Activated naive CD8-positive, alpha-beta T cell treated with anti-CD3 and anti-CD28 coated beads for 36 hours (primary cell): ENCODE measurements around the gene PPP1R1C. TPM values are rescaled to one million over a fixed set of nuclear protein-coding genes. Genes with fewer than 3 reads are reported as not detected.
"Not testable (repeated sequence)": the region's sequence is repeated elsewhere in the genome, so short reads cannot be mapped to it uniquely, and the experiment has no call there.

ENCODE experiments used
- DNase-seq: peaks from one replicate; pipeline ENCODE4 v3.0.0; 2021
- H3K27ac Mint-ChIP-seq: one replicate; pipeline ENCODE4 v1.8.0; 2022; ENCODE audit warnings: mild to moderate bottlenecking, moderate library complexity, mixed read lengths
- H3K27me3 Mint-ChIP-seq: one replicate; pipeline ENCODE4 v1.8.0; 2022; ENCODE audit warnings: mild to moderate bottlenecking, mixed read lengths
- H3K36me3 Mint-ChIP-seq: one replicate; pipeline ENCODE4 v1.8.0; 2021; ENCODE audit warnings: mild to moderate bottlenecking, mixed read lengths
- H3K4me1 Mint-ChIP-seq: one replicate; pipeline ENCODE4 v1.8.0; 2021; ENCODE audit warnings: mixed read lengths
- H3K4me3 Mint-ChIP-seq: one replicate; pipeline ENCODE4 v1.8.0; 2022; ENCODE audit warnings: mild to moderate bottlenecking, moderate library complexity, mixed read lengths
- H3K9me3 Mint-ChIP-seq: one replicate; pipeline ENCODE4 v1.8.0; 2022; ENCODE audit warnings: mixed read lengths
- total RNA-seq, 2 experiments: library from RNA; stranded (reverse); gene quantifications; one replicate each; pipeline ENCODE4 v1.2.3, GENCODE V29; 2021

Gene PPP1R1C, protein sequence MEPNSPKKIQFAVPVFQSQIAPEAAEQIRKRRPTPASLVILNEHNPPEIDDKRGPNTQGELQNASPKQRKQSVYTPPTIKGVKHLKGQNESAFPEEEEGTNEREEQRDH
- not detected for total RNA-seq

DNA sequence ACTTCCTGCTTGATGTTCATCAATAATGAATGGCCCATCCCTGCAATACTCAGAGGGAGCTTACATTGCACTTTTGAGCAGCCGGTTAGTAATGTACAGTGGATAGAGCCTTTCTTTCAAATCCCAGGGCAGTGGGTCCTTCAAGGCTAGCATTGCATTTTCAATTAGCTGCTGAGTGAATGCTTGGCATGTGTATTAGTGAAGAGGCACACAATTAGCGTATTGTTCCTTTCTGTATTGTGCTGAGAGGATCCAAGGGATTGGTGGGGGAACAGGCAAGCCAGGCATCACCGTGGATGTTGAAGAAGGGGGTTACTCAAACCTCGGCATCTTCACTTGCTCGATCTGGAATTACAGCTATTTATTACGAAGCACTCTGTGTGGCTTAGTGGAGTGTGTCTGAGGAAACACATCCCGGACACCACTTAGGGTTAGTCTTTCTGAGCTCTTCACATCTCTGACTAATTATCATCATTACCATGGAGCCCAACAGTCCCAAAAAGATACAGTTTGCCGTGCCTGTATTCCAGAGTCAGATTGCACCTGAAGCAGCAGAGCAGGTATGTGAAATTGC is at the start of gene PPP1R1C:
TSS of gene PPP1R1C (plus strand) at position 222 of the 574 bp plus-strand sequence. CDS start at position 480, 258 bp downstream.
- Mint-ChIP-seq H3K4me1 (no peaks in the 10 kb centered on the region), H3K4me3 (no peak within 1 kb of the TSS), H3K36me3 (no peaks in the 10 kb centered on the region), H3K27ac (no peak within 1 kb of the TSS), H3K27me3 (no peaks in the 10 kb centered on the region), H3K9me3 (no peaks in the 10 kb centered on the region)
- no peak for DNase-seq

DNA sequence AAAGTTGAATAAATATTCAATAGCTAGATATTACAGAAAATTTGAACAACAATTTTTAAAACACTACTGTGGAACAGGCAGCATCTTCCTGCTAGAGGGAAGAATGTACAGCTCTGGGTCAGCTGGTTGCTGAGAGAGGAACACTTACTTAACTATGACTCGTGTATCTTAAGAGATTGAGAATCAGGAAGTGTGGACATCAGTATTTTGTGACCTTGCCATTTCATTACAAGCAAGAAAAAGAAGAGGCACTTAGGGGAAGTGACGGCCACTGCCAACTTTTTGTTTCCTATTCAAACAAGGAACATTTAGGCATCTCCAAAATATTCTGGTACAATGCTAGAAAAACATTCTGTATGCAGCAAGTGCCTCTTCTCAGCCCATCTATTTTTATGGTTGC is 48.2 kb upstream of the PPP1R1C start:
- H3K27me3 Mint-ChIP-seq, result no peaks in the 10 kb centered on the region
- no peaks in the 10 kb centered on the region for H3K4me1 Mint-ChIP-seq
- no peaks in the 10 kb centered on the region for H3K36me3 Mint-ChIP-seq
- no peak overlapping the region for H3K4me3 Mint-ChIP-seq
- no peak overlapping the region for H3K27ac Mint-ChIP-seq
- DNase-seq, result no peak
- no peaks in the 10 kb centered on the region for H3K9me3 Mint-ChIP-seq

DNA sequence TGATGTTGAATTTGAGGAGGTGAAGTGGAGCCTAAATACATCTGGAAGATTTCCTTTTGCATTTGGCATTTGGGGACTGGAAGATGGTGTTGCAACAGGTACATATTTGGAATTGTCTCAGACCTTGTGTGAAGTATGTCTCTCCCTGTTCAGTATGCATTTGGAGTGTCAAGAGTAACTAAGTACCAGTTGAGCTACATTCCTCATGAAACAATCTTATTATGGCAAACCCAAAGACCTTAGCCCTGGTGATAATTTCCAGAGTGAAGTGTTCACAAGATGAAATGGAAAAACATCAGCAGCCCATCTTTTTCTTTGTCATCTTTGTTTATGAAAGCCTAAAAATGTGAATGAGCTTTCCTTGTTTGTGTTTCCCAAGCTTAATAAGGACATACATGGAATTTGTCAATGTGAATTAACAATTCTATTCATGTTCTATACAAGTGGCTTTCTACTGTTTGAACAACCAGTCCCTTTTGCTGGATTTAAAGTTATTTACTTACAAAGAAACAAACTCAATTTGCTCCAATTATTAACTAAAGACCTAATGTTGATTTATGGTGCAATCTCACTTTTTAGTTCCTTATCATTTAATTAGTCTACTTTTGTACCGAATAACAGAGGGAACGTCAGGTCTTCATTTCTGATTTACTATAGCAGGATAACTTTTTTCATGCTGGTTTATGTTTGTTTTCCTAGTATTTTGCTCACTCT is 42.1 kb upstream of the PPP1R1C start:
- Mint-ChIP-seq H3K27me3 (peaks cover 12% of the 10 kb centered on the region), H3K27ac (no peak overlapping the region), H3K36me3 (no peaks in the 10 kb centered on the region), H3K4me1 (peaks cover 1% of the 10 kb centered on the region), H3K4me3 (no peak overlapping the region), H3K9me3 (no peaks in the 10 kb centered on the region)
- no peak for DNase-seq

DNA sequence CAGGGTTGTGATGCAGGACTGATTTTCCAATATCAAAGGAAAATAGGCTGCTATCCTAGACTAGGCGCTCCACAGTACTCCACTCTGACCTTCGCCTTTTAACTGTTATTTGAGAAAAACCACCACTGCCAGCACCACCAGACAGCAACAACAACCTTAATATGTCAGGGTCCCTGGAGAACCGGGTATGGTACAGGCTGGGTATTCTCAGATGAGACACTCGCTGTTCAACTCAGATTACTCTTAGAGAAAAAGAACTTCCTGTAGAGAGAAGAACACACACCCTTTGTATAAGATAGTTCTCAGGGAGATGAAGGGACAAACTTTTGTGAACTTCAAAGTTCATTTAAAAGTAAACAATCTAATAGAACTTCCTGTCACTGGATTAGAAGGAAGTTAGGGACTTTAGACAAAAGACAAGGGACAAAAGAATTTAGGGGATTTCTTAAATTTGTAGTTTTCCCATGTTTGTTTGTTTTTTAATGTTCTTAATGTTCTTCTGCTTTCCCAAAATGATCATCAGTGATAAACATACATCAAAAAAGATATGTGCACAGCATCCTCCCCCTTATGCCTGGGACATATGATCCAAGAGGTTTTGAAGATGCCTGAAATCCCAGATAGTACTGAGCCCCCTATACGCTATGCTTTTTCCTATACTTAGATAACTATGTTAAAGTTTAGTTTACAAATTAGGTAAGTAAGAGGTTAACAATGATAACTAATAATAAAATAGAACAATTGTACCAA is 41.3 kb upstream of the PPP1R1C start:
- peaks cover 1% of the 10 kb centered on the region for H3K4me1 Mint-ChIP-seq

DNA sequence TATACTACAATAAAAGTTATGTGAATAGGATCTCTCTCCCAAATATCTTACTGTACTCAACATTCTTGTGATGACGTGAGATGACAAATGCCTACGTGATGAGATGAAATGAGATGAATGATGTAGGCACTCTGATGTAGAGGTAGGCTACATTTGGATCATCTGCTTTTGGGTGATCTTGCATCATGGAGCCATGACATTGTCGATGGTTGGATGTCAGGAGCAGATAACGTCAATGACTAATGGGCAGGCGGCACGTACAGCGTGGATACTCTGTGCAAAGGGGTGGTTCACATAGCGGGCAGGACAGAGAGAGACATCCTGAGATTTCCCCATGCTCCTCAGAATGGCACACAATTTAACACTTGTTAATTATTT is 40.8 kb upstream of the PPP1R1C start:
- Mint-ChIP-seq H3K36me3 (no peaks in the 10 kb centered on the region), H3K27me3 (peaks cover 12% of the 10 kb centered on the region), H3K4me1 (peaks cover 1% of the 10 kb centered on the region), H3K9me3 (no peaks in the 10 kb centered on the region), H3K4me3 (no peak overlapping the region), H3K27ac (no peak overlapping the region)
- no peak for DNase-seq

More for the DNA sequence above, 41.3 kb upstream of the PPP1R1C start:
- no peaks in the 10 kb centered on the region for H3K36me3 Mint-ChIP-seq
- H3K9me3 Mint-ChIP-seq, result no peaks in the 10 kb centered on the region
- no peak for DNase-seq
- H3K4me3 Mint-ChIP-seq, result no peak overlapping the region
- peaks cover 12% of the 10 kb centered on the region for H3K27me3 Mint-ChIP-seq
- no peak overlapping the region for H3K27ac Mint-ChIP-seq

DNA sequence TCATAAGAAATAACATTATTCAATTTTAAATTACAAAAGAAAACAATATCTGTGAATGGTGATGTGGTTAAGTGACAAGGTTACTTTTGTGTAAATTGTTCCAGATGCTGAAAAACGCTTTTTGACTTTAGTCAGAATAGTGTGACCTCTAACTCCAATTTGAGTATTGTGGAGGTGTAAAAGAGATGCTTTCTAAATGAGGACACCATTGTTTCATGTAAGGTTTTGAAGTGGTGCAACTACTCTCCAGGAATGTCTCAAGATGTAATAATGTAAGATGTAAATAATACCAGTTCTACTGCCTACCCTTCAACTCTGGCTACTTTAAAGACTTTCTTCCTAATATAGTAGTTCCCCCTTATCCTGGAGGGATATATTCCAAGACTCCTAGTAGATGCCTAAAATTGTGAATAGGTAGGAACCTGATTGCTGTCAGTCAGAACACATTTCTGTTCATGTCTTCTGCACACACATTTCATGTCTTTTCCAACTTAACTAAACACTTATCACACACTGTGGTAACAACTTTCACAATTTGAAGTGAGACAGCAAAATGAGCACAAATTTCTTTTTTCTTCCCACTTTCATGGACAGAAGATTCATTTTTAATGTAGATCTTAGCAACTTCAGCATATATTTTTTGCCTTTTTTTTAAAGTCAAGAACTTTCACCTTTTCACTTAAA is 39.1 kb upstream of the PPP1R1C start:
- no peak overlapping the region for H3K27ac Mint-ChIP-seq
- H3K36me3 Mint-ChIP-seq, result no peaks in the 10 kb centered on the region
- DNase-seq, result no peak
- H3K27me3 Mint-ChIP-seq, result peaks cover 16% of the 10 kb centered on the region
- H3K4me3 Mint-ChIP-seq, result no peak overlapping the region
- peaks cover 1% of the 10 kb centered on the region for H3K4me1 Mint-ChIP-seq
- H3K9me3 Mint-ChIP-seq, result no peaks in the 10 kb centered on the region

DNA sequence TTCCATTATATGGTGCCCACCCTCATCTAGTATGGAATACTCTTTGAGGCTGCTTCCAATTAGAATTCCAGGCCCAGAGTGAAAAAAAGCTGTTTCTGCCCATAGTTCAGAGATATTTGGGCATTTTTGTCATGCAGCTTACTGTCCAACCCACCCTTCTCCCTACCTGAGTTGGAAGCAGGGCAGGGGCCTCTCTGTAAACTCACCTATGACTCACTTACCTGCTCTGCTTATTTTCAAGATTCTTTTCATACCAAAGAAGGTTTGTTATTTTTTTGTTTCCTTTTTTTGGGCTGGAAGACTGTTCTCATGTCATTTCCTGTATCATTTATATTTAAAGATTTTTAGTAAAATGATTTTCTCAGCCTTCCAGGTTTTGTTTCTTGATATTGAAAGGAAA is 38.4 kb upstream of the PPP1R1C start:
- no peaks in the 10 kb centered on the region for H3K9me3 Mint-ChIP-seq
- H3K27me3 Mint-ChIP-seq, result peaks cover 17% of the 10 kb centered on the region
- no peak for DNase-seq
- H3K36me3 Mint-ChIP-seq, result no peaks in the 10 kb centered on the region
- peaks cover 1% of the 10 kb centered on the region for H3K4me1 Mint-ChIP-seq
- H3K27ac Mint-ChIP-seq, result no peak overlapping the region
- no peak overlapping the region for H3K4me3 Mint-ChIP-seq

DNA sequence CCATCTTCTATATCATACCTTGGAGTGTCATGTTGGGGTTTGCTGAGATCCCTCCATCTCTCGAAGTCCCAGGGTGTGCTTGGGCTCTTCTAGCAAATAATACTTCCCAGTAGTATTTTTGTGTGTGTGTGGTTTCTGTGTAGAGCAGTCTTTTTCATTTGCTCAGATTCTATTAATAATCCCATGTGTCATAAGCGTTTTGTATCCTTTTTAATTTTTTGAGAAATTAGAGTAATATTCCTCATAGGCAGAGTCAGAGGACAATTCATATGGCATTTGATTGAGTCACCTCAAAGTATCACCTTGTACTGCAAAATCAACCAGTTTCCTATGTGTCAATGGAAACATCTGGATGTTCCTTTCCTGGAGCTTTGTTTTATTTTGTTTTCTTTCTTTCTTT is 37.4 kb upstream of the PPP1R1C start:
- Mint-ChIP-seq H3K36me3 (no peaks in the 10 kb centered on the region), H3K4me3 (no peak overlapping the region), H3K9me3 (no peaks in the 10 kb centered on the region), H3K27ac (no peak overlapping the region), H3K27me3 (peaks cover 17% of the 10 kb centered on the region), H3K4me1 (peaks cover 1% of the 10 kb centered on the region)
- DNase-seq, result no peak

DNA sequence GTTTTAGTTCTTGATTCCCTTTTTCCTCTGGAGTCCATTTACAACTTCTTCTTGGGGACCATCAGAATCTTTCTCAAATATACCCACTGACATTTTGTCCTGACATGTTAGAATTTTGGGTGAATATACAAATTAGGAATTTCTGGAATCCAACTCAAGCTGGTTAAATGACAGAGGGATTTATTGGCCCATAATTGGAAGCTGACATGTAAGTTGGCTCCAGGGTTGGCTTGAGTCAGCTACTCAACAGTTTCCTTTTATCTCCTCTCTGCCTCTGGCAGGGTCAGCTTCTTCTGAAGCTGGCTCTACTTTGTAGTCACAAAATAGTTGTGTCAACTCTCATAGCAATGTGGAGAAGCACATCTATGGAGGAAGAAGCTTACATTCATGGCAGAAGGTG is 36.6 kb upstream of the PPP1R1C start:
- no peaks in the 10 kb centered on the region for H3K9me3 Mint-ChIP-seq
- peaks cover 4% of the 10 kb centered on the region for H3K4me1 Mint-ChIP-seq
- no peak for DNase-seq
- H3K4me3 Mint-ChIP-seq, result no peak overlapping the region
- no peaks in the 10 kb centered on the region for H3K36me3 Mint-ChIP-seq
- H3K27ac Mint-ChIP-seq, result no peak overlapping the region
- peaks cover 16% of the 10 kb centered on the region for H3K27me3 Mint-ChIP-seq

DNA sequence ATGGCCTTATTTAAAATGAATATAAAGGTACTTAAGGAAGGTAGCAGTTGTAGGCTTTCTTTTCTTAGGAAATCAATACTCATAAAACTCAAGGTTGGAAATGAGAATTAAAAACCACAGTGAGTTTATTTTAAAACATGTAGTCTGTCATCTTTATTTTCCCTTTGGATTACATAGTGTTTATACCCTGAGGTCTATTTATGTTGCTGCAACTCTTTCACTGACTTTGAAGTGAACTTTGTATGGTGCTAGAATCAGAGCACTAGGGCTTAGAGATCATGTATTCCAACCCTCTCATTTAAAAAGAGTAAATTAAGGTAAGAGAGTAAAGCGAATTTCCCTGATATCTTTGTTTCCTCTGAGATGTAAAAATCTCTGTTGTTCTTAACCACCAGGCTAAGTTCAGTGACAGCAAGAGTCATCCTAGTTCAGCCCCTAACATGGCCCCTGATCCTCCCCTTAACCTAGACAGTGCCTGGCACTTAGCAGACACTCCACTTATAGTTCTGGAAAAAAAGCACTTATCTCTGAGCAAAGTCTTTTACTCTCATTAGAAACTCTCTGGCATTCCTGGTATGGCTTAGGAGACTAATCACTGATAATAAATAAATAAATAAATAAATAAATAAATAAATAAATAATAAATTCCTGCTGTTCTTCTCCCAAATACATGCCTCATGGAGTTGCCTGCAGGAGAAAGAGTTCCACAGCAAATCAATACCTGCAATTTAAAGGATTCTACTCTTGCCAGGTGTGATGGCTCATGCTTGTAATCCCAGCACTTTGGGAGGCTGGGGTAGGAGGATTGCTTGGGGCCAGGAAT is 33.0 kb upstream of the PPP1R1C start:
- no peak overlapping the region for H3K27ac Mint-ChIP-seq
- H3K4me1 Mint-ChIP-seq, result peaks cover 5% of the 10 kb centered on the region
- no peak overlapping the region for H3K4me3 Mint-ChIP-seq
- peaks cover 10% of the 10 kb centered on the region for H3K27me3 Mint-ChIP-seq
- DNase-seq, result no peak
- no peaks in the 10 kb centered on the region for H3K9me3 Mint-ChIP-seq
- H3K36me3 Mint-ChIP-seq, result no peaks in the 10 kb centered on the region

DNA sequence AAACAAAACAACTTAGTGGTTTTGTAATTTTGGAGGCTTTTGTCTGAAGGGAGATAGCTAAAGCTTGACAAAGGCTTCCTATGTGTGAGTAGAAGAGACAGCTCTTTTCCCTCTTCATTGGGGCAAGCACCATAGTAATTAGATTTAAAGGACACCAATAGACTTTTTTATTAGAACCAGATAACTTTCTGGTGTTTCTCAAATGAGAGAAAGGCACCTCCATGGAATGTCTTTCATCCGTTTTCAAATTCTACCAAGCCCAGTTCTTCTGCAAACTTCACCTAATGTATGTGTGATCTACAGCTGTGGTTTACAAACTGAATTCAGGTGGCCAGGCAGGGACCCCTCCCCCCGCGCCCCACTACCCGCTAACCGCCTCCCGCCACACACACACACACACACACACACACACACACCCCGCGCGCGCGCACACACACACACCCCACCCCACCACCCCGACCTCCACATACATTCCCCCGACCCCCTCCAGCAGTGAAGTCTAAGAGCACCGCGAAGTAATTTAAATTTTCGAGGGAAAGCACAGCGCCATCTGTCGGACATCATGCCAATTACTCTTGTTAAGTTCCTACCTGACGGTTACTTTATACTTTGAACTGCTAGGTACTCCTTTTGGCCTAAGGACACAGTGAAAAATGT is 31.6 kb upstream of the PPP1R1C start:
- H3K4me3 Mint-ChIP-seq, result peak overlapping the region; percentile 48
- no peak overlapping the region for H3K27ac Mint-ChIP-seq

DNA sequence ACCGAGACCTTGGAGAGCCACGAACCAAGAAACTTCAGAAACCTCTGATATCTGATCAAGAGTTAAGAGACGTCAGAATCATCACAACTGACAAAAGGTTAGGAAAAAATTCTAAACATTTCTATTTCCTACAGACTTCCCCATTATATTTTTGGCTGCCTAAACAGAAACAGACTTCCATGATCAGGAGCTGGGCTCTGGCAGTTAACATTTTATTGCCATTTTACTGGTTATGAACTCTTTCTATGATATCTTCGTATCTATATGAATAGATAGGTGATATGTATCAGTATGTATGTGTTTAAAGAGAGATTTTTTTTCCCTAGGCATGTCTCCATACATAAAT is 31.1 kb upstream of the PPP1R1C start:
- H3K9me3 Mint-ChIP-seq, result no peaks in the 10 kb centered on the region
- peaks cover 14% of the 10 kb centered on the region for H3K27me3 Mint-ChIP-seq
- H3K4me3 Mint-ChIP-seq, result no peak overlapping the region
- H3K27ac Mint-ChIP-seq, result no peak overlapping the region
- H3K4me1 Mint-ChIP-seq, result peaks cover 8% of the 10 kb centered on the region
- no peaks in the 10 kb centered on the region for H3K36me3 Mint-ChIP-seq
- no peak for DNase-seq

More for the DNA sequence above, 31.6 kb upstream of the PPP1R1C start:
- peak; percentile 44 for DNase-seq
- H3K9me3 Mint-ChIP-seq, result no peaks in the 10 kb centered on the region
- H3K27me3 Mint-ChIP-seq, result peaks cover 14% of the 10 kb centered on the region
- no peaks in the 10 kb centered on the region for H3K36me3 Mint-ChIP-seq
- H3K4me1 Mint-ChIP-seq, result peaks cover 8% of the 10 kb centered on the region

DNA sequence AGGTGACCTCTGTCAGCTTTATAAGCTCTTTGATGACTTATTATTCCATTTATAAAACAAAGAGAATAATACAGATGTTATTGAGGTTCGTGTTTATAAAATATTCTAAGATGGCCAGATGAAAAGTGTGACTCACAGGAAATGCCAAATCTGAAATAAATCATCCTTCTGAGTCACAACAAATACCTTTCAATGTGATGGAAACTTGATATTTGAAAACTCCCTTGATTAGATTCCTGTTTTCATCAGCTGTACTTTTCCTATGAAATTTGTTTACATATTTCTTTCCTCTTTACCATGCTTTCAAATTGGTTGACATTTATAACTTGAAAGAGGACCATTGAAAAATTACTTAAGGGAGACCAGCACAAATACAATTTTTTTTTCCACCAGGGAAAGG is 30.6 kb upstream of the PPP1R1C start:
- Mint-ChIP-seq H3K36me3 (no peaks in the 10 kb centered on the region), H3K9me3 (no peaks in the 10 kb centered on the region), H3K4me1 (peaks cover 8% of the 10 kb centered on the region), H3K27ac (no peak overlapping the region), H3K27me3 (peaks cover 14% of the 10 kb centered on the region), H3K4me3 (no peak overlapping the region)
- DNase-seq, result no peak

DNA sequence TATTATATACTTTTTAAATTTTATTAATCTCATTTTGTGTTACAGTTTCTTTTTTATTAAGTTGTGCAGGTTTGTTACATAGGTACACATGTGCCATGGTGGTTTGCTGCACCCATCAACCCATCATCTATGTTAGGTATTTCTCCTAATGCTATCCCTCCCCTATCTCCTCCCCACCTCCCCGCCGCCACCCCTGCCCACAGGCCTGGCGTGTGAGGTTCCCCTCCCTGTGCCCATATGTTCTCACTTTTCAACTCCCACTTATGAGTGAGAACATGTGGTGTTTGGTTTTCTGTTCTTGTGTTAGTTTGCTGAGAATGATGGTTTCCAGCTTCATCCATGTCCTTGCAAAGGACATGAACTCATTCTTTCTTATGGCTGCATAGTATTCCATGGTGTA is 29.8 kb upstream of the PPP1R1C start:
- H3K27ac Mint-ChIP-seq, H3K4me3 Mint-ChIP-seq, H3K9me3 Mint-ChIP-seq, DNase-seq, H3K4me1 Mint-ChIP-seq, H3K36me3 Mint-ChIP-seq: not testable (repeated sequence)
- peaks cover 14% of the 10 kb centered on the region for H3K27me3 Mint-ChIP-seq
